Osteoblast (primary cell): Measurements from ENCODE around the gene WNT7B. TPM values are rescaled to one million over a fixed set of nuclear protein-coding genes. Genes with fewer than 3 reads are reported as not detected.

Source experiments
- DNase-seq: peaks from one replicate; pipeline ENCODE4 v3.0.0; 2011; ENCODE audit warnings: low spot score, mixed read lengths; ENCODE audit not compliant: insufficient read length; ENCODE audit errors: missing footprints
- H2AFZ ChIP-seq: 2 replicates; pipeline ENCODE4 v1.6.0; 2011; ENCODE audit warnings: mild to moderate bottlenecking, low read length
- H3K27ac ChIP-seq: 2 replicates; pipeline ENCODE4 v1.5.1; 2011; ENCODE audit warnings: mild to moderate bottlenecking, low read depth, low read length, moderate library complexity
- H3K27me3 ChIP-seq: 2 replicates; pipeline ENCODE4 v1.6.0; 2012; ENCODE audit warnings: mild to moderate bottlenecking, control low read depth, inconsistent platforms, low read length, moderate library complexity; ENCODE audit not compliant: insufficient read depth
- H3K36me3 ChIP-seq: 2 replicates; pipeline ENCODE4 v1.5.1; 2011; ENCODE audit warnings: mild to moderate bottlenecking, low read length, control low read depth, moderate library complexity; ENCODE audit not compliant: insufficient read depth
- H3K4me1 ChIP-seq: 2 replicates; pipeline ENCODE4 v1.5.1; 2011; ENCODE audit warnings: mild to moderate bottlenecking, low read length, control low read depth, moderate library complexity; ENCODE audit not compliant: insufficient read depth
- H3K4me2 ChIP-seq: 2 replicates; pipeline ENCODE4 v1.6.0; 2011; ENCODE audit warnings: mild to moderate bottlenecking, low read length; ENCODE audit not compliant: insufficient read depth
- H3K4me3 ChIP-seq: fragments of 200-600 bp; sonication (generic); 3 replicates; pipeline ENCODE4 v1.5.1; 2012; ENCODE audit warnings: mild to moderate bottlenecking, low read length, inconsistent platforms; ENCODE audit not compliant: insufficient read depth
- H3K79me2 ChIP-seq: 2 replicates; pipeline ENCODE4 v1.6.0; 2012; ENCODE audit warnings: mild to moderate bottlenecking, low read length, control low read depth, inconsistent platforms; ENCODE audit not compliant: insufficient read depth
- H3K9me3 ChIP-seq: 2 replicates; pipeline ENCODE4 v1.5.1; 2011; ENCODE audit warnings: low read depth, low read length, control low read depth
- H4K20me1 ChIP-seq: 2 replicates; pipeline ENCODE4 v1.6.0; 2012; ENCODE audit warnings: mild to moderate bottlenecking, low read length, control low read depth; ENCODE audit not compliant: insufficient read depth
- total RNA-seq: library from RNA; depleted of rRNA; stranded (reverse); fragments of >200 nt; gene quantifications from 2 replicates; pipeline ENCODE4 v1.2.3, GENCODE V29; 2012
- TF ChIP-seq, protein P1 (sequence below): IDR thresholded peaks from 2 replicates; pipeline ENCODE4 v1.5.1; 2011; ENCODE audit warnings: mild to moderate bottlenecking, low read depth, low read length, moderate library complexity; ENCODE audit errors: extremely low read depth

WNT7B gene
- total RNA-seq, 1 donor = not detected

DNA sequence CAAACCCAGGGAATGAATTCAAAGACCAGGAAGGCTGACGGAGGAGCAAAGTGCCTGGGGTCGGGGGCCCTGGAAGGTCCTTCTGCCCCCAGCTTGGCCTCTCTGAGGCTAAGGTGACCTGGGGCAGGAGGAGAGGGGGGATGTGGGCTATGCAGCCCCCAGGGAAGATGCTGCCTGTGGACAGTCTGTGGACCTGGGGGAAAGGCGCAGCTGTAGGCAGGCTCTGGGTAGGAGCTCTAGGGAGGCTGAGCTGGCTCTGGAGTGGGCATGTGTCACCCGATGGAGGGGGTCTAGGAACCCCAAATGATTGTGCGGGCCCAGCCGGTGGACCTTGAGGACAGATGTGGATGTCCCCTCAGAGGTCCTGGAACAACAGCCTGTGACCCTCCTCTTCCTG, 42.8 kb downstream of the WNT7B start:
- Histone ChIP-seq H3K4me3 (no peak overlapping the region), H3K79me2 (no peaks in the 10 kb centered on the region), H3K27me3 (peaks cover 2% of the 10 kb centered on the region), H2AFZ (no peak overlapping the region), H3K9me3 (no peaks in the 10 kb centered on the region), H3K4me1 (peaks cover 26% of the 10 kb centered on the region), H3K36me3 (no peaks in the 10 kb centered on the region), H3K27ac (peak overlapping the region; percentile 44), H3K4me2 (peak overlapping the region; percentile 70), H4K20me1 (peaks cover 11% of the 10 kb centered on the region)
- peak; percentile 91 for DNase-seq
- TF ChIP-seq, protein P1, sequence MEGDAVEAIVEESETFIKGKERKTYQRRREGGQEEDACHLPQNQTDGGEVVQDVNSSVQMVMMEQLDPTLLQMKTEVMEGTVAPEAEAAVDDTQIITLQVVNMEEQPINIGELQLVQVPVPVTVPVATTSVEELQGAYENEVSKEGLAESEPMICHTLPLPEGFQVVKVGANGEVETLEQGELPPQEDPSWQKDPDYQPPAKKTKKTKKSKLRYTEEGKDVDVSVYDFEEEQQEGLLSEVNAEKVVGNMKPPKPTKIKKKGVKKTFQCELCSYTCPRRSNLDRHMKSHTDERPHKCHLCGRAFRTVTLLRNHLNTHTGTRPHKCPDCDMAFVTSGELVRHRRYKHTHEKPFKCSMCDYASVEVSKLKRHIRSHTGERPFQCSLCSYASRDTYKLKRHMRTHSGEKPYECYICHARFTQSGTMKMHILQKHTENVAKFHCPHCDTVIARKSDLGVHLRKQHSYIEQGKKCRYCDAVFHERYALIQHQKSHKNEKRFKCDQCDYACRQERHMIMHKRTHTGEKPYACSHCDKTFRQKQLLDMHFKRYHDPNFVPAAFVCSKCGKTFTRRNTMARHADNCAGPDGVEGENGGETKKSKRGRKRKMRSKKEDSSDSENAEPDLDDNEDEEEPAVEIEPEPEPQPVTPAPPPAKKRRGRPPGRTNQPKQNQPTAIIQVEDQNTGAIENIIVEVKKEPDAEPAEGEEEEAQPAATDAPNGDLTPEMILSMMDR = no peak

- Histone ChIP-seq H4K20me1 (peaks cover 11% of the 10 kb centered on the region), H3K4me3 (no peak overlapping the region), H3K36me3 (no peaks in the 10 kb centered on the region)
Observed at GRCh38 chr22:45933506-45934167, 43.3 kb downstream of the WNT7B start.

DNA sequence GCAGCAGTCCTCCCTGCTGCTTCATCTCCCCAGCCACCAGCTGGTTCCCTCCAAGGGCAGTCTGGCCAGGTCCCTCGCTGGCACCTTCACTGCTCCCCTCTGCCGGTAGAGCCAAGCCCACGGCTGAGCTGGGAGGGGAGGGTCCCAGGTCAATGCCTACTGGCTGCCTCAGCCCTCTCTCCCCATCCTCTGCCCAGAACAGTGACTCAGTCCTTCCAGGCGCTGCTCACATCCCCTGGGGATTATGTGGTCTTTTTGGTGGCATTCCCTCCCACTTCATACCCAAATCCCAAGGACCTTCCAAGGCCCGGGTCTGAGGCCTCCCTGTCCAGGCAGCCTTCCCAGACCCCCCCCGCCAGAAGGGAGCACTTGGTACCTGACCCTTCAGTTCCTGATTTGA, 44.9 kb downstream of the WNT7B start:
- peak; percentile 97 for DNase-seq
- H3K9me3 ChIP-seq = no peaks in the 10 kb centered on the region
- peaks cover 2% of the 10 kb centered on the region for H3K27me3 ChIP-seq

More at GRCh38 chr22:45933506-45934167, 43.3 kb downstream of the WNT7B start:
- peaks cover 26% of the 10 kb centered on the region for H3K4me1 ChIP-seq
- H3K79me2 ChIP-seq = no peaks in the 10 kb centered on the region
- H3K9me3 ChIP-seq = no peaks in the 10 kb centered on the region
- no peak for DNase-seq
- no peak overlapping the region for H3K27ac ChIP-seq
- no peak overlapping the region for H3K4me2 ChIP-seq
- TF ChIP-seq, protein P1 = no peak
- peaks cover 2% of the 10 kb centered on the region for H3K27me3 ChIP-seq
- H2AFZ ChIP-seq = no peak overlapping the region

GRCh38 chr22:45931042-45931441, 45.9 kb downstream of the WNT7B start:
- Histone ChIP-seq H3K4me3 (no peak overlapping the region), H3K27me3 (peaks cover 2% of the 10 kb centered on the region), H3K4me1 (peaks cover 26% of the 10 kb centered on the region), H3K79me2 (no peaks in the 10 kb centered on the region), H2AFZ (no peak overlapping the region), H3K36me3 (no peaks in the 10 kb centered on the region), H3K9me3 (no peaks in the 10 kb centered on the region), H3K4me2 (no peak overlapping the region), H4K20me1 (peaks cover 11% of the 10 kb centered on the region), H3K27ac (no peak overlapping the region)
- TF ChIP-seq, protein P1 = no peak
- DNase-seq = no peak

More for the DNA sequence above, 44.9 kb downstream of the WNT7B start:
- peaks cover 11% of the 10 kb centered on the region for H4K20me1 ChIP-seq
- no peak overlapping the region for H3K4me2 ChIP-seq
- H2AFZ ChIP-seq = no peak overlapping the region
- H3K79me2 ChIP-seq = no peaks in the 10 kb centered on the region
- H3K27ac ChIP-seq = no peak overlapping the region
- no peak overlapping the region for H3K4me3 ChIP-seq
- TF ChIP-seq, protein P1 = no peak
- H3K36me3 ChIP-seq = no peaks in the 10 kb centered on the region
- H3K4me1 ChIP-seq = peaks cover 26% of the 10 kb centered on the region
